ENCODE results near the gene MYH9. TPM values are rescaled to one million over a fixed set of nuclear protein-coding genes. Genes with fewer than 3 reads are reported as not detected.

The MYH9 gene
- total RNA-seq, 2 experiments from 2014 or later = 695 to 913 TPM

GRCh38 chr22:36305813-36306212 is 82.0 kb downstream of the MYH9 start:
- Mint-ChIP-seq H3K4me1 (peaks cover 13% of the 10 kb centered on the region), H3K36me3 (peaks cover 71% of the 10 kb centered on the region), H3K27me3 (no peaks in the 10 kb centered on the region), H3K27ac (no peak overlapping the region), H3K9me3 (ENCODE audit: low read depth) (no peaks in the 10 kb centered on the region), H3K4me3 (no peak overlapping the region)
- DNase-seq (no peak), ATAC-seq (no peak)
- CTCF ChIA-PET = no interaction called here

- Mint-ChIP-seq H3K9me3 (ENCODE audit: low read depth) (no peaks in the 10 kb centered on the region), H3K36me3 (peaks cover 75% of the 10 kb centered on the region), H3K27me3 (no peaks in the 10 kb centered on the region), H3K4me1 (peaks cover 14% of the 10 kb centered on the region), H3K27ac (peak overlapping the region; percentile 54), H3K4me3 (no peak overlapping the region)
- CTCF ChIA-PET = interaction anchor here (1.2 kb wide), 1 partner anchor 166 kb away, joined by 4 read pairs; no protein-coding TSS in a partner anchor
- DNase-seq (no peak), ATAC-seq (no peak)
Measured at GRCh38 chr22:36304429-36304828, 83.3 kb downstream of the MYH9 start.

DNA sequence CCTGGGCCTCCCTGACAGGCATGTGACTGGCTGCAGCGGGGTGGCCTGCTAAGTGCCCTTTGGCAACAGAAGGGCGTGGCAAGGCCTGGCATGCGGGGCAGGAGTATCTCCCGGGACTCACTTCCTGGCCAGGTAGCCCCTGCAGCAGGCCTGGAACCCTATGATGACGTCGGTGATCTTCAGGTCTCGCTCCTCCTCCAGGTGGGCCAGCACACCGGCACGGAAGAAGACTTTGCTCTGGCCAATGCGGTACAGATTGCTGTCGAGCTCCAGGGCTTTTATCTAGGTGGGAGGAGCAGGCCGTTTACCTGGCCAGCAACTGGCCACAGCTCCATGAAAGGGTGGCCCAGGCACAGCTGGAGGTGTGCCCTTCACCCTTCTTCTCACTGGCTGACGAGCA is 83.9 kb downstream of the MYH9 start:
- H3K36me3 Mint-ChIP-seq = peaks cover 74% of the 10 kb centered on the region
- CTCF ChIA-PET = interaction anchor here (1.0 to 3.9 kb wide), 3 partner anchors 17 to 167 kb away, joined by 3 to 15 read pairs (median 4); no protein-coding TSS in a partner anchor
- no peaks in the 10 kb centered on the region for H3K9me3 Mint-ChIP-seq (ENCODE audit: low read depth)
- H3K27ac Mint-ChIP-seq = no peak overlapping the region
- ATAC-seq (no peak), DNase-seq (no peak)
- H3K4me1 Mint-ChIP-seq = peaks cover 13% of the 10 kb centered on the region
- no peaks in the 10 kb centered on the region for H3K27me3 Mint-ChIP-seq
- no peak overlapping the region for H3K4me3 Mint-ChIP-seq

DNA sequence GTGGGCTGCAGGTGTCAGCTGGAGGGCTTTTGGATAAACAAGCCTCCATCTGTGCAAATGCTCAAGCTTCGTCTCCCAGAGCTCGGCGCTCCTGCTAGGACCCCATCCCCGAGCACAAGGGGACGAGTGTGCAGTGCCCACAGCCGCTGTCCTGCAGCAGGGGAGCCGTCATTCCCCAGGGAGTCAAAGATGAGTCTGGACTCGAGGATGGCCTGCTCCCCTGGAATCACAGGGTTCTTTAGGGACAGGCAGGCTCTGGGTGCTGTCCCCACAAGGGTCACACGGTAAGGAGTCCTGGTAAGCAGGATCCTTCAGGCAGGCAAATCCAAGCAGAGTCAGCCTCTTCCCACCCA is 84.7 kb downstream of the MYH9 start:
- Mint-ChIP-seq H3K4me3 (no peak overlapping the region), H3K9me3 (ENCODE audit: low read depth) (no peaks in the 10 kb centered on the region), H3K27me3 (no peaks in the 10 kb centered on the region), H3K4me1 (peaks cover 9% of the 10 kb centered on the region), H3K36me3 (peaks cover 76% of the 10 kb centered on the region), H3K27ac (no peak overlapping the region)
- CTCF ChIA-PET = interaction anchor here (1.0 to 5.6 kb wide), 8 partner anchors 10 to 183 kb away, joined by 3 to 74 read pairs (median 16); no protein-coding TSS in a partner anchor
- no peak for DNase-seq
- ATAC-seq = no peak

DNA sequence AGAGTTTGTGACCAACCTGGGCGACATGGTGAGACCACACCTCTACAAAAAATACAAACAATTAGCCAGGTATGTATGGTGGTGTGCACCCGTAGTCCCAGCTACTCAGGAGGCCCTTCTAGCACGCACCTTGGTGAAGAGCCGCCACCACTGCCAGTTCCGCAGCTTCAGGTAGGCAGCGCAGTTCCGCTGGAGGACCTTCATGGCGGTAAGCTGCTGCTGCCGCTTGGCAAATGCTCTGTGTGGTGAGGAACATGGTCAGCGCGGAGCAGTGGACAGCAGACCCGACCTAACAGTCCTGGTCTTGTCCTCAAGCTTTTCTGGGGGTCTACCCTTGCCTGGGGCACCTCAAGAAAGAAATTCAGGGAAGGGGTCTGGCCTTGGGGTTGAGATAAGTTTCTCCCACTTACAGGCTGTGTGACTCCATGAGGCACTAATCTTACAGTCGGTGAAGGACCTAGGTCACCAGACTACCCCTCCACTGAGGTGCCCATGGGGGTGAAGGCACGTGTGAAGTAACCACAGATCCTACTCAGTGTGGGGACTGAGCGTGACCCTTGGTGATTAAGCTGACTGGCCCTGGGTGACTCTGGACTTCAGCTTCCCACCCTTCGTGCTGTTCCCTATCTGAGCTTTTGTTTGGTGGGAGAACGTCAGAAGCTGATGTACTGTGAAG is 85.2 kb downstream of the MYH9 start:
- Mint-ChIP-seq H3K9me3 (ENCODE audit: low read depth) (no peaks in the 10 kb centered on the region), H3K36me3 (peaks cover 78% of the 10 kb centered on the region), H3K27me3 (no peaks in the 10 kb centered on the region), H3K27ac (no peak overlapping the region), H3K4me1 (peaks cover 9% of the 10 kb centered on the region), H3K4me3 (no peak overlapping the region)
- ATAC-seq = no peak
- CTCF ChIA-PET = interaction anchor here (1.0 to 5.6 kb wide), 19 partner anchors 9 to 184 kb away, joined by 3 to 74 read pairs (median 8); no protein-coding TSS in a partner anchor
- DNase-seq = no peak

DNA sequence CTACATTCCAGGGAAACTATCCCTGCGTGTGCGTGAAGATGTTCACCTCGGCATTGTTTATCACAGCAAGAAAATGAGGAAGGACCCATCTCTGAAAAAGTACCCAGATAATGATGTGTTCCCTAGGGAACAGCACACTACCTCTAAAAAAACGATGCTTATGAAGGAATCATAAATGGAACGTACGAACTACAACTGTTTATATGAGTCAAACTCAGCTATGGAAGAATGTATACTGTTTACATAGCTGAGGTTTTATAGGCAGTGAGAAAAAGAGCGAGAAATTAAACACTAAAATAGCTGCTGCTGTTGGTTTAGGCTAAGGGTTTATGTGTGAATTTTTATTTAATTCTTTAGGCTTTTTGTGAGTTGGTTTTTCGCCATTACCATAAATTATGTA is 85.9 kb downstream of the MYH9 start:
- CTCF ChIA-PET = interaction anchor here (1.0 to 5.6 kb wide), 26 partner anchors 9 to 184 kb away, joined by 3 to 74 read pairs (median 6); partner anchors contain the start of gene TXN2
- Mint-ChIP-seq H3K4me3 (no peak overlapping the region), H3K4me1 (peaks cover 9% of the 10 kb centered on the region), H3K27ac (peak overlapping the region; percentile 71), H3K27me3 (no peaks in the 10 kb centered on the region), H3K36me3 (peaks cover 80% of the 10 kb centered on the region), H3K9me3 (ENCODE audit: low read depth) (no peaks in the 10 kb centered on the region)
- DNase-seq = no peak
- ATAC-seq = no peak

DNA sequence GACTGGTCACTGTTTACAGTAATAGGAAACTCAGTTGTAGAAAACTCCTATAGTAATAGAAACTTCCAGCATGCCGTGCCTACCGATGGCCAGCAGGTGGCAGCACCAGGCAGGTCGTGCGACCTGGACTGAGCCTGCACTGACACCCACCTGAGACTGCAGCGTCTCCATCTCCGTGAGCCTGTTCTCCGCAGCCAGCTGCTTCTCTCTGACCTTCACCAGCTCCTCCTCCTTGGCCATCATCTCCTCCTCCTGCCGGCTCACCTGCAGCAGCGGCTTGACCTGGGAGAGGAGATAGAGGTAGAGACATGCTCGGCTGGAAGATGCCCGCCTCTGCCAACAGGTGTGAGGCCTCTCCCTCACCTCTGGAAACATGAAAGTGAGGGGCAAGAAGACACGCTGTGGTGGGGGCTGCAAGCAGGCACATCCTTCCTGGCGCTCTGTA is 86.4 kb downstream of the MYH9 start:
- H3K4me1 Mint-ChIP-seq = peaks cover 9% of the 10 kb centered on the region
- H3K9me3 Mint-ChIP-seq (ENCODE audit: low read depth) = no peaks in the 10 kb centered on the region
- H3K36me3 Mint-ChIP-seq = peaks cover 79% of the 10 kb centered on the region
- H3K27me3 Mint-ChIP-seq = no peaks in the 10 kb centered on the region
- DNase-seq (peak; percentile 86), ATAC-seq (peak; percentile 86)
- peak overlapping the region; percentile 71 for H3K27ac Mint-ChIP-seq
- H3K4me3 Mint-ChIP-seq = no peak overlapping the region
- CTCF ChIA-PET = interaction anchor here (0.7 to 5.6 kb wide), 36 partner anchors 8 to 208 kb away, joined by 3 to 74 read pairs (median 5); partner anchors contain the start of genes APOL2, FOXRED2 and TXN2

- no peaks in the 10 kb centered on the region for H3K9me3 Mint-ChIP-seq (ENCODE audit: low read depth)
- H3K36me3 Mint-ChIP-seq = peaks cover 80% of the 10 kb centered on the region
- CTCF ChIA-PET = interaction anchor here (0.6 to 5.6 kb wide), 32 partner anchors 8 to 209 kb away, joined by 3 to 74 read pairs (median 5); partner anchors contain the start of genes APOL2, FOXRED2 and TXN2
- H3K4me1 Mint-ChIP-seq = peaks cover 9% of the 10 kb centered on the region
- H3K27ac Mint-ChIP-seq = peak overlapping the region; percentile 71
- no peak for DNase-seq
- H3K4me3 Mint-ChIP-seq = no peak overlapping the region
- H3K27me3 Mint-ChIP-seq = no peaks in the 10 kb centered on the region
- no peak for ATAC-seq
Measured at GRCh38 chr22:36300396-36301212, 87.2 kb downstream of the MYH9 start.

GRCh38 chr22:36299911-36300310 is 87.9 kb downstream of the MYH9 start:
- ATAC-seq (no peak), DNase-seq (no peak)
- H3K4me1 Mint-ChIP-seq = peaks cover 10% of the 10 kb centered on the region
- H3K27ac Mint-ChIP-seq = no peak overlapping the region
- H3K9me3 Mint-ChIP-seq (ENCODE audit: low read depth) = no peaks in the 10 kb centered on the region
- H3K27me3 Mint-ChIP-seq = no peaks in the 10 kb centered on the region
- CTCF ChIA-PET = interaction anchor here (1.2 to 5.6 kb wide), 15 partner anchors 11 to 207 kb away, joined by 3 to 74 read pairs (median 10); partner anchors contain the start of genes APOL2, FOXRED2 and TXN2
- peaks cover 80% of the 10 kb centered on the region for H3K36me3 Mint-ChIP-seq
- H3K4me3 Mint-ChIP-seq = no peak overlapping the region

- peaks cover 82% of the 10 kb centered on the region for H3K36me3 Mint-ChIP-seq
- DNase-seq (no peak), ATAC-seq (no peak)
- no peaks in the 10 kb centered on the region for H3K27me3 Mint-ChIP-seq
- no peak overlapping the region for H3K27ac Mint-ChIP-seq
- H3K4me1 Mint-ChIP-seq = peaks cover 14% of the 10 kb centered on the region
- H3K9me3 Mint-ChIP-seq (ENCODE audit: low read depth) = no peaks in the 10 kb centered on the region
- no peak overlapping the region for H3K4me3 Mint-ChIP-seq
- CTCF ChIA-PET = interaction anchor here (0.9 to 5.6 kb wide), 6 partner anchors 11 to 170 kb away, joined by 3 to 74 read pairs (median 10); no protein-coding TSS in a partner anchor
Measured at GRCh38 chr22:36299295-36299694, 88.5 kb downstream of the MYH9 start.

DNA sequence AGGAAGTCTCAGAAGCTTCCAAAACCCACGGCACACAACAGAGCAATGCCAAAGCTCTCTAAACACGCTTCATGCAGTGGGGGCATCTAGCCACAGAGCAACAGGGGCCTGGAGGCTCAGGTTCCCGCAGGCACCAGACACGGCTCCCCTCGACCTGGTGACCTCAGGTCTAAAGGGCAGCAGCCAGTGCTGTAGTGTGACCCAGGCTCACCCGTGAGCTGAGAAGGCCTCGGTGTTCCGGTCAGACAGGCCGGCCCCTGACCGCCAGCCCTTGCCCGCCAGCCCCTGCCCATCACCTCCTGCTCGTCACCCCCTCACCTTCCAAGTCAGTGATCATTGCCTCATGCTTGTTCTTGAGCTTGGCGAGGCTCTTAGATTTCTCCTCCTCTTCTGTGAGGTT is 89.2 kb downstream of the MYH9 start:
- Mint-ChIP-seq H3K9me3 (ENCODE audit: low read depth) (no peaks in the 10 kb centered on the region), H3K4me3 (no peak overlapping the region), H3K36me3 (peaks cover 82% of the 10 kb centered on the region), H3K4me1 (peaks cover 17% of the 10 kb centered on the region), H3K27ac (no peak overlapping the region), H3K27me3 (no peaks in the 10 kb centered on the region)
- DNase-seq = no peak
- ATAC-seq = no peak
- CTCF ChIA-PET = interaction anchor here (0.9 to 5.6 kb wide), 6 partner anchors 10 to 170 kb away, joined by 3 to 74 read pairs (median 10); no protein-coding TSS in a partner anchor

DNA sequence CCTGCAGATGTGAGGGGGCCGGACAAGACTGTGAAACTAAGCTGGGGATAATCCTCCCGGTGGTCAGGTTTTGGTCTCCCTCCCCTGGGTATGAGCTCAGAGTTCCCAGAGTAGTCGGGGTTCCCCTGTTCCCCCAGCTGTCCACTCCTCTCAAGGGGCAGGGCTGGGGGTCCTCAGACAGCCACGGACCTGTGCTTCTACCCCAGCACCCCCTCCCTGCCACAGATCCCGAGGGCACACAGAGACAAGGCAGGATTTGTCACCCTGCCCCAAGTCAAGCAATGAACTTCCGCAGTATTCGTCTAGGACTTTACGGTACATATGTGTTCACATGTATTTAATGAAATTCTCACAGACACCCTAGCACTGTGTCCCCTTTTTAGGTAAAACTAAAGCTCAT is 89.6 kb downstream of the MYH9 start:
- DNase-seq (no peak), ATAC-seq (no peak)
- CTCF ChIA-PET = interaction anchor here (0.9 to 5.6 kb wide), 6 partner anchors 12 to 171 kb away, joined by 3 to 74 read pairs (median 6); no protein-coding TSS in a partner anchor
- no peak overlapping the region for H3K4me3 Mint-ChIP-seq
- H3K27ac Mint-ChIP-seq = peak overlapping the region; percentile 13
- no peaks in the 10 kb centered on the region for H3K27me3 Mint-ChIP-seq
- peaks cover 84% of the 10 kb centered on the region for H3K36me3 Mint-ChIP-seq
- H3K4me1 Mint-ChIP-seq = peaks cover 21% of the 10 kb centered on the region
- H3K9me3 Mint-ChIP-seq (ENCODE audit: low read depth) = no peaks in the 10 kb centered on the region

DNA sequence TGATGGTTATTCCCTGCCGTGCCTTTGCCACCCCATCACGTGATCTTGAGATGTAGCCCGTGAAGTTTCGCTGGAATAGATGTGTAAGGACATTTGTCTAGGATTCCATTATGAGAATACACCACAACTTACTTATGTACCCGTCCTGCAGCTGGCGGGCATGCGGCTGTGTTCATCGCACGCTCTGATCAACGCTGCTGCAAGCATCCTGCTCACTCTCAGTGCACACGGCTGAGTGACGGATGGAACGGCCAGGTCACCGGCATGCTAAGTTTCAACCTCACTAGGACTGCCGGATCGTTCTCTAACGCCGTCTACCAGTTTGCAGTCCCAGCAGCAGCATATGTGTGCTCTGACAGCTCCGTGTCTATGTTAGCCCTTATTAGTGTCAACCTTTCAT is 90.2 kb downstream of the MYH9 start:
- CTCF ChIA-PET = interaction anchor here (1.3 to 5.6 kb wide), 3 partner anchors 11 to 171 kb away, joined by 4 to 74 read pairs (median 6); no protein-coding TSS in a partner anchor
- H3K27me3 Mint-ChIP-seq = no peaks in the 10 kb centered on the region
- no peaks in the 10 kb centered on the region for H3K9me3 Mint-ChIP-seq (ENCODE audit: low read depth)
- peak overlapping the region; percentile 13 for H3K27ac Mint-ChIP-seq
- peaks cover 25% of the 10 kb centered on the region for H3K4me1 Mint-ChIP-seq
- ATAC-seq = no peak
- H3K4me3 Mint-ChIP-seq = no peak overlapping the region
- peaks cover 86% of the 10 kb centered on the region for H3K36me3 Mint-ChIP-seq
- DNase-seq = no peak
